HUES48 (cell line): Measurements from ENCODE around the gene DCP1A.
"Not testable (repeated sequence)": the region's sequence is repeated elsewhere in the genome, so short reads cannot be mapped to it uniquely, and the experiment has no call there.

Experiments
- H3K27ac ChIP-seq: one replicate; pipeline ENCODE4 v1.7.0; 2013; ENCODE audit warnings: low read depth, low read length, inconsistent platforms
- H3K27me3 ChIP-seq: 2 replicates; pipeline ENCODE4 v1.6.1; 2013; ENCODE audit warnings: mild to moderate bottlenecking, low read length; ENCODE audit not compliant: control insufficient read depth, insufficient read depth
- H3K36me3 ChIP-seq: 2 replicates; pipeline ENCODE4 v1.6.1; 2013; ENCODE audit warnings: low read length; ENCODE audit not compliant: control insufficient read depth, insufficient read depth
- H3K4me1 ChIP-seq: 2 replicates; pipeline ENCODE4 v1.6.1; 2013; ENCODE audit warnings: mild to moderate bottlenecking, low read length; ENCODE audit not compliant: control insufficient read depth, insufficient read depth
- H3K4me3 ChIP-seq: 2 replicates; pipeline ENCODE4 v1.5.1; 2013; ENCODE audit warnings: mild to moderate bottlenecking, low read depth, low read length
- H3K9ac ChIP-seq: 2 replicates; pipeline ENCODE4 v1.6.1; 2013; ENCODE audit warnings: mild to moderate bottlenecking, low read depth, low read length, moderate library complexity
- H3K9me3 ChIP-seq: 2 replicates; pipeline ENCODE4 v1.6.1; 2013; ENCODE audit warnings: low read length; ENCODE audit not compliant: control insufficient read depth, insufficient read depth

DCP1A gene

GRCh38 chr3:53328746-53329145, 18.6 kb downstream of the DCP1A start:
- Histone ChIP-seq H3K9me3 (no peaks in the 10 kb centered on the region), H3K27me3 (no peaks in the 10 kb centered on the region), H3K4me1 (0 out of 2 replicates have a peak, but pooled peaks cover 4% of the 10 kb centered on the region), H3K4me3 (no peak overlapping the region), H3K36me3 (peaks cover 35% of the 10 kb centered on the region), H3K9ac (no peak overlapping the region), H3K27ac (no peak overlapping the region)

- H3K36me3 ChIP-seq, result peaks cover 30% of the 10 kb centered on the region
- not testable (repeated sequence) for H3K9ac ChIP-seq, H3K4me1 ChIP-seq
Observed at GRCh38 chr3:53327986-53328385, 19.4 kb downstream of the DCP1A start.

DNA sequence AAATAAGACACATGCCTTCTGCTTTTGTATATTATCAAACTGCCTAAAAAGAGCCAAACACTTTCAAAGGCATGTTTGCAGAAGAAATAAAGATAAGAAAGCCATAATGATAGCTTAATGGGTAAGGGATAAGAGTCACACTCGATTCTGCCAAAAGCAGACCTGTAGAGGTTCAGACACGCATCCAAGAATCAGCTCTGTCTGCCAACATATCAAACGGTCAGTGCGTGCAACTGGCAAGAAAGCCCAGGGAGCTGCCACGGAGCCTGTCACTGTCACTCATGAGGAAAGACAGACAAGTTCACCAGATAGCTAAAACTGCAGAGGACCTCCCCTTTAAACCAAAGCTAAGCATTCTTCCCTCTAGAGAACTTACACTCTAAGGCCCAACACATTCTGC, 23.2 kb downstream of the DCP1A start:
- H3K27me3 ChIP-seq, result no peaks in the 10 kb centered on the region
- H3K9ac ChIP-seq, result no peak overlapping the region
- H3K27ac ChIP-seq, result no peak overlapping the region
- no peak overlapping the region for H3K4me3 ChIP-seq
- H3K4me1 ChIP-seq, result 0 out of 2 replicates have a peak, but pooled peaks cover 4% of the 10 kb centered on the region
- peaks cover 23% of the 10 kb centered on the region for H3K36me3 ChIP-seq
- no peaks in the 10 kb centered on the region for H3K9me3 ChIP-seq

More at GRCh38 chr3:53327986-53328385, 19.4 kb downstream of the DCP1A start:
- H3K4me3 ChIP-seq, H3K9me3 ChIP-seq, H3K27ac ChIP-seq, H3K27me3 ChIP-seq: not testable (repeated sequence)

DNA sequence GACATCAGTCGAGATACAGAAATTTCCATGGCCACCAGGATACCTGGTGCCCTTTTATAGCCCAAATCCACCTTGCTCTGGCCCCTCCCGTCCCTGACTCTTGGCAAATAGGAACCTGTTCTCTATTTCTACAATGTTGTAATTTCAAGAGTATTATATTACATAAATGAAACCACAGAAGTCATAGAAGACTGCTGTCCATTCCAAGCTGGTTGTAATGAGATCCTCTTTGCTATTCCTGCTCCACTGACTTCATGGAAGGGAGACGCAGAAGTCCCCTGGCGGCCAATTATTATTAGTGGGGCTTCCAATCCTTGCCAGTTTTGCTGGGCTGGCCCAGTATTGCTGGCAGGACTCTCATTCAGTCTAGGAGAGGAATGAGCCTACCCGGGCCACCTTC, 26.6 kb downstream of the DCP1A start:
- Histone ChIP-seq H3K9me3 (no peaks in the 10 kb centered on the region), H3K36me3 (peaks cover 19% of the 10 kb centered on the region), H3K9ac (no peak overlapping the region), H3K27ac (no peak overlapping the region), H3K4me3 (no peak overlapping the region), H3K27me3 (no peaks in the 10 kb centered on the region), H3K4me1 (0 out of 2 replicates have a peak, but pooled peaks cover 4% of the 10 kb centered on the region)

GRCh38 chr3:53318522-53318921, 28.8 kb downstream of the DCP1A start:
- H3K27me3 ChIP-seq, result no peaks in the 10 kb centered on the region

GRCh38 chr3:53312832-53313231, 34.5 kb downstream of the DCP1A start:
- H3K4me1 ChIP-seq, result no peaks in the 10 kb centered on the region
- H3K27me3 ChIP-seq, result no peaks in the 10 kb centered on the region
- H3K27ac ChIP-seq, result no peak overlapping the region
- no peaks in the 10 kb centered on the region for H3K9me3 ChIP-seq
- H3K36me3 ChIP-seq, result peaks cover 49% of the 10 kb centered on the region
- no peak overlapping the region for H3K4me3 ChIP-seq
- H3K9ac ChIP-seq, result no peak overlapping the region

More at GRCh38 chr3:53318522-53318921, 28.8 kb downstream of the DCP1A start:
- Histone ChIP-seq H3K36me3 (peaks cover 19% of the 10 kb centered on the region), H3K27ac (no peak overlapping the region), H3K9ac (no peak overlapping the region), H3K4me1 (no peaks in the 10 kb centered on the region), H3K4me3 (no peak overlapping the region), H3K9me3 (no peaks in the 10 kb centered on the region)

- Histone ChIP-seq H3K36me3 (peaks cover 49% of the 10 kb centered on the region), H3K4me1 (no peaks in the 10 kb centered on the region), H3K27me3 (no peaks in the 10 kb centered on the region), H3K9me3 (no peaks in the 10 kb centered on the region), H3K27ac (no peak overlapping the region), H3K4me3 (no peak overlapping the region), H3K9ac (no peak overlapping the region)
Observed at GRCh38 chr3:53311882-53312281, 35.5 kb downstream of the DCP1A start.

DNA sequence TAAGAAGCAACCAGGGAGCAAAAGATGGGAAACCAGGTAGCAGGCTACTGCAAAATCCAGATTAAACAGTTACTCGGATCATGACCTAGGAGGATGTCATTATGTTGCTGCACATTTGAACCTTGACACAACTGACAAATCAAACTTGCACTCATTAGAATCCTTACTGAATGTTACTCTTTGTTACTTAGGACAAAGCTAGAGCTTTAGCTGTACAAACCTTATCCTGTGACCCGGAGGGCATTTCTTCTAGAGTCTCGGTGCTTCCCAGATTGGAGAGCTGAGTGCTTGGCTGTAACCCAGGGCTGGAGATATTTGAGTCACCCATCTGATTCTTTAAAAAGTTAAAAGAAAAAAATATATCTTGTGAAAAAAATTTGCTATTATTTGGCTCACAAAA, 43.4 kb downstream of the DCP1A start:
- H3K9me3 ChIP-seq, result no peaks in the 10 kb centered on the region
- H3K9ac ChIP-seq, result no peak overlapping the region
- H3K4me1 ChIP-seq, result no peaks in the 10 kb centered on the region
- no peaks in the 10 kb centered on the region for H3K27me3 ChIP-seq
- no peak overlapping the region for H3K4me3 ChIP-seq
- H3K27ac ChIP-seq, result no peak overlapping the region
- H3K36me3 ChIP-seq, result peaks cover 46% of the 10 kb centered on the region

DNA sequence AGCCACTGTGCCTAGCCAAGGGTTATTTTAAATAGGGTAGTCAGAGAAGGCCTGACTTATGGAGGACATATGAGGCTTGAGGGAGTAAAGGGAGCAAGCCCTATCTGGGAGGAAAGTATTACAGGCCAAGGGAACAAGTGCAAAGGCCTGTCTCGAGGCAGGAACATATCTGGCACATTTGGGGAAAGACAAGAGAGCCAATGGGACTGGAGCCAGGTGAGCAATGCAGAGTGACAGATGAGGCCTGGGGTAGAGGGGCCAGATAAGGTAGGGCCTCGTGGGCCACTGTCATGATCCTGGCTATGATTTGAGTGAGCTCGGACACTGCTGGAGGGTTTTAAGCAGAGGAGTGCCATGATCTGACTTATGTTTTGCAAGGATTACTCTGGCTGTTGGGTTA, 43.8 kb downstream of the DCP1A start:
- Histone ChIP-seq H3K4me1 (no peaks in the 10 kb centered on the region), H3K27me3 (no peaks in the 10 kb centered on the region), H3K36me3 (peaks cover 46% of the 10 kb centered on the region), H3K9me3 (no peaks in the 10 kb centered on the region), H3K9ac (no peak overlapping the region), H3K4me3 (no peak overlapping the region), H3K27ac (no peak overlapping the region)

- Histone ChIP-seq H3K4me1 (no peaks in the 10 kb centered on the region), H3K4me3 (no peak overlapping the region), H3K27me3 (no peaks in the 10 kb centered on the region), H3K36me3 (peaks cover 40% of the 10 kb centered on the region), H3K9me3 (no peaks in the 10 kb centered on the region), H3K27ac (no peak overlapping the region), H3K9ac (no peak overlapping the region)
Observed at GRCh38 chr3:53300826-53301225, 46.5 kb downstream of the DCP1A start.

- H3K4me1 ChIP-seq, H3K27me3 ChIP-seq, H3K4me3 ChIP-seq, H3K27ac ChIP-seq, H3K9me3 ChIP-seq, H3K9ac ChIP-seq: not testable (repeated sequence)
- H3K36me3 ChIP-seq, result peaks cover 37% of the 10 kb centered on the region
Observed at GRCh38 chr3:53299611-53300023, 47.7 kb downstream of the DCP1A start.

DNA sequence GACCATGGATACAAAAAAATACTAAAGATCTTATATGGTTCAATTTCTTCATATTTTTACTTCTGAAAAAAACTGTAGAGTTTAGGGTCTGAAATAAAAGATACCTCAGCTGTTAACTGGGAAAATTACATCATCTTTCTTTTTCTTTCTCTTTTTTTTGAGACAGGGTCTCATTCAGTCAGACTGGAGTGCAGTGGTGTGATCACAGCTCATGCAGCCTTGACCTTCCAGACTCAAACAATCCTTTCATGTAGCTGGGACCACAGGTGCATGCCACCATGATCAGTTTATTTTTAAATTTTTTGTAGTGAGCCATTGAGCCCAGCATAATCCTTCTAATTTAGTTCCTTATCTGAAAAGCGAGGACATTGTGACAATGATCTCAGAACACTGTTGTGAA, 51.9 kb downstream of the DCP1A start:
- Histone ChIP-seq H3K27me3 (no peaks in the 10 kb centered on the region), H3K9me3 (no peaks in the 10 kb centered on the region), H3K9ac (no peak overlapping the region), H3K27ac (no peak overlapping the region), H3K4me1 (no peaks in the 10 kb centered on the region), H3K36me3 (peaks cover 26% of the 10 kb centered on the region), H3K4me3 (no peak overlapping the region)
